A549 (cell line): ENCODE data around the gene ANXA6. TPM values are rescaled to one million over a fixed set of nuclear protein-coding genes. Genes with fewer than 3 reads are reported as not detected.

ENCODE experiments used
- ATAC-seq, 2 experiments: fragments of 200-7000 bp in 1 of 2; fragments of >200 bp in 1 of 2; cut with Nextera tagmentation in 1 of 2; cut with Tn5 transposase in 1 of 2; 3 replicates each; pipeline versions ENCODE4 v1.8.0 to v1.9.1; 2018 to 2020; ENCODE audit warnings: mild to moderate bottlenecking in 1 of 2, moderate library complexity in 1 of 2
- CTCF ChIA-PET: fragments of 300-600 bp; sonication (Branson Sonifier 250); formaldehyde crosslinking; extraction: SDS; loops from one replicate; lab custom pipeline; 2021; ENCODE audit warnings: antibody characterized with exemption, inconsistent platforms; lab: Yijun Ruan, JAX
- POLR2A ChIA-PET: fragments of 350-600 bp; formaldehyde crosslinking; extraction: SDS; loops from one replicate; lab custom pipeline; 2021; ENCODE audit warnings: antibody characterized with exemption, inconsistent platforms; lab: Yijun Ruan, JAX
- DNase-seq, 2 experiments: peaks; one replicate each; pipeline versions ENCODE4 v3.0.0 to v3.0.0-alpha.2; 2011 to 2016; ENCODE audit warnings: low read depth in 1 of 2, low spot score in 1 of 2
- FAIRE-seq: peaks from 2 replicates; lab custom pipeline; 2011; peaks lifted over from hg19 to GRCh38; lab: Jason Lieb, UNC
- H3K27ac ChIP-seq, 2 experiments: fragments of >200 bp; sonication (Bioruptor Twin); formaldehyde crosslinking; 3 replicates each; pipeline ENCODE4 v1.5.1; 2016 to 2017
- H3K4me1 ChIP-seq: fragments of >200 bp; sonication (Bioruptor Twin); formaldehyde crosslinking; 3 replicates; pipeline ENCODE4 v1.6.1; 2016
- H3K4me2 ChIP-seq: fragments of >200 bp; sonication (Bioruptor Twin); formaldehyde crosslinking; 3 replicates; pipeline ENCODE4 v1.6.1; 2016
- H3K4me3 ChIP-seq: fragments of >200 bp; sonication (Bioruptor Twin); formaldehyde crosslinking; 3 replicates; pipeline ENCODE4 v1.5.1; 2016
- H3K9me3 ChIP-seq: fragments of >200 bp; sonication (Bioruptor Twin); formaldehyde crosslinking; 3 replicates; pipeline ENCODE4 v1.6.1; 2016
- CBX8 ChIP-seq: fragments of 200-600 bp; sonication (generic); IDR thresholded peaks from 2 replicates; pipeline ENCODE4 v1.6.1; 2016
- EHMT2 ChIP-seq: fragments of 200-600 bp; sonication (generic); IDR thresholded peaks from 2 replicates; pipeline ENCODE4 v1.6.1; 2016; ENCODE audit warnings: antibody characterized with exemption, low read depth, mild to moderate bottlenecking, moderate library complexity
- HEYL ChIP-seq: fragments of 250-450 bp; sonication (Bioruptor Pico); IDR thresholded peaks from 2 replicates; pipeline ENCODE4 v1.8.0; 2021; ENCODE audit warnings: mild to moderate bottlenecking, moderate library complexity
- HOXA7 ChIP-seq: fragments of 250-450 bp; sonication (Bioruptor Pico); IDR thresholded peaks from 2 replicates; pipeline ENCODE4 v1.5.0; 2020; ENCODE audit warnings: mild to moderate bottlenecking, moderate library complexity
- HOXB13 ChIP-seq: fragments of 250-450 bp; sonication (Bioruptor Pico); IDR thresholded peaks from 2 replicates; pipeline ENCODE4 v1.5.0; 2020; ENCODE audit warnings: low read depth, mild to moderate bottlenecking, moderate library complexity
- HOXB5 ChIP-seq: fragments of 250-450 bp; sonication (Bioruptor Pico); IDR thresholded peaks from 2 replicates; pipeline ENCODE4 v1.5.0; 2020; ENCODE audit warnings: mild to moderate bottlenecking, moderate library complexity
- JUN ChIP-seq, 2 experiments: fragments of >200 bp; sonication (Bioruptor Twin); formaldehyde crosslinking; IDR thresholded peaks; 2 replicates in 1 of 2; 3 replicates in 1 of 2; pipeline ENCODE4 v1.6.1; 2016 to 2017
- NR3C1 ChIP-seq: fragments of >200 bp; sonication (Bioruptor Twin); formaldehyde crosslinking; IDR thresholded peaks from 3 replicates; pipeline ENCODE4 v1.6.1; 2017
- PHF8 ChIP-seq: fragments of 200-600 bp; sonication (generic); IDR thresholded peaks from 2 replicates; pipeline ENCODE4 v1.6.1; 2016; ENCODE audit warnings: low read depth, mild to moderate bottlenecking, antibody characterized with exemption, moderate library complexity, borderline replicate concordance
- RCOR1 ChIP-seq: fragments of 150-350 bp; IDR thresholded peaks from 2 replicates; pipeline ENCODE4 v1.6.1; 2014; ENCODE audit warnings: antibody characterized with exemption, low read length, low read depth
- TFCP2L1 ChIP-seq: fragments of 250-450 bp; sonication (Bioruptor Pico); IDR thresholded peaks from 2 replicates; pipeline ENCODE4 v1.5.0; 2021; ENCODE audit warnings: mild to moderate bottlenecking
- TP53 ChIP-seq: fragments of 250-450 bp; sonication (Bioruptor Pico); IDR thresholded peaks from 2 replicates; pipeline ENCODE4 v1.5.0; 2021; ENCODE audit warnings: mild to moderate bottlenecking, moderate library complexity
- ZC3H11A ChIP-seq: fragments of 450-650 bp; IDR thresholded peaks from 2 replicates; pipeline ENCODE4 v1.6.1; 2014; ENCODE audit warnings: antibody characterized with exemption, mild to moderate bottlenecking
- ZFP36 ChIP-seq: fragments of 450-650 bp; IDR thresholded peaks from 2 replicates; pipeline ENCODE4 v1.6.1; 2014; ENCODE audit warnings: borderline replicate concordance; ENCODE audit not compliant: partially characterized antibody
- ZNF302 ChIP-seq: fragments of 250-450 bp; sonication (Bioruptor Pico); IDR thresholded peaks from 2 replicates; pipeline ENCODE4 v1.9.0; 2021; ENCODE audit warnings: inconsistent platforms, mild to moderate bottlenecking, moderate library complexity
- WGBS: methylation state at CpG from one replicate; pipeline ENCODE4 v1.1.6; 2017; ENCODE audit errors: missing lambda C conversion rate; 5-methylcytosine and 5-hydroxymethylcytosine counted together
- polyA plus RNA-seq, 4 experiments: library from polyadenylated mRNA; depleted of rRNA in 3 of 4; stranded (reverse); fragments of >200 nt; fragmentation: RNase III in 1 of 4; extraction: RNeasy Plus Mini Kit Qiagen cat#74134 plus additional on column Dnase treatment in 1 of 4; gene quantifications; 2 replicates in 3 of 4; 3 replicates in 1 of 4; pipeline ENCODE4 v1.2.3, GENCODE V29; 2011 to 2017
- TF ChIP-seq, protein P1 (sequence below): fragments of >200 bp; sonication (Bioruptor Twin); formaldehyde crosslinking; IDR thresholded peaks from 2 replicates; pipeline ENCODE4 v1.6.1; 2016
- TF ChIP-seq, protein P2 (sequence below): fragments of 250-450 bp; sonication (Bioruptor Pico); IDR thresholded peaks from 2 replicates; pipeline ENCODE4 v1.5.0; 2021; ENCODE audit warnings: mild to moderate bottlenecking, moderate library complexity, borderline replicate concordance
- TF ChIP-seq, protein P3 (sequence below): fragments of >200 bp; sonication (Bioruptor Twin); formaldehyde crosslinking; IDR thresholded peaks from 3 replicates; pipeline ENCODE4 v1.6.1; 2016
- TF ChIP-seq, protein P4 (sequence below): fragments of 150-350 bp; IDR thresholded peaks from 2 replicates; pipeline ENCODE4 v1.6.1; 2014; ENCODE audit warnings: low read depth, mild to moderate bottlenecking, low read length
- TF ChIP-seq, protein P5 (sequence below): fragments of 450-650 bp; IDR thresholded peaks from 2 replicates; pipeline ENCODE4 v1.6.1; 2014; ENCODE audit warnings: antibody characterized with exemption

Gene ANXA6
- polyA plus RNA-seq, 2 of the 4 experiments (the other 2 are of a cell fraction): 32.4 to 53.0 TPM

DNA sequence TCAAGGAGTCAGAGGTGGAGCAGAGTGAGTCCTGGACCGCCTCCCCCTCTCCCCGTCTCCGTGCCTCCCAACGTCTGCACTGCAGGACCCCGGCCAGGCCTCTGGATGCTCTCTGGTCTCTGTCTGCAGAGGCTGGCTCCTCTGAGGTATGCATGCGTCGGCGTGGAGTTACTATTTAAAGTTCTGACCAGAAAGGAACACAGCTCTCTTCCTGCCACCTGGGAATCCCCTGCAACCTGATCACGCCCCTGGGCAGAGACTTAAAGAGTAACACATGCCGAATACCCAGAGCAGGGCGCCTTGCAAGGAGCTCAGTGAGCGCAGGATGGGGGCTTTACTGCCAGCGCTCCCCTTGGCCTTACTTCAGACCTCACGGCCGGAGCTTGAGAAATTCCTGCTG, 16.0 kb downstream of the ANXA6 start:
- Histone ChIP-seq H3K27ac (no peak overlapping the region), H3K4me3 (no peak overlapping the region)
- no peak for DNase-seq
- TF ChIP-seq HOXB5 (CRISPR knock-in tag): no peak
- TF ChIP-seq, all 56 proteins: peak for 0
- Histone ChIP-seq H3K9me3 (no peaks in the 10 kb centered on the region), H3K4me1 (no peaks in the 10 kb centered on the region), H3K4me2 (no peak overlapping the region)
- POLR2A ChIA-PET: no interaction called here
- ATAC-seq (no peak), FAIRE-seq (no peak)
- 70% methylated on average over 8 of the region's 15 CpGs for WGBS
- CTCF ChIA-PET: interaction anchor here (0.7 to 7.4 kb wide), 6 partner anchors 9 to 90 kb away, joined by 3 to 39 read pairs (median 7); no protein-coding TSS in a partner anchor

DNA sequence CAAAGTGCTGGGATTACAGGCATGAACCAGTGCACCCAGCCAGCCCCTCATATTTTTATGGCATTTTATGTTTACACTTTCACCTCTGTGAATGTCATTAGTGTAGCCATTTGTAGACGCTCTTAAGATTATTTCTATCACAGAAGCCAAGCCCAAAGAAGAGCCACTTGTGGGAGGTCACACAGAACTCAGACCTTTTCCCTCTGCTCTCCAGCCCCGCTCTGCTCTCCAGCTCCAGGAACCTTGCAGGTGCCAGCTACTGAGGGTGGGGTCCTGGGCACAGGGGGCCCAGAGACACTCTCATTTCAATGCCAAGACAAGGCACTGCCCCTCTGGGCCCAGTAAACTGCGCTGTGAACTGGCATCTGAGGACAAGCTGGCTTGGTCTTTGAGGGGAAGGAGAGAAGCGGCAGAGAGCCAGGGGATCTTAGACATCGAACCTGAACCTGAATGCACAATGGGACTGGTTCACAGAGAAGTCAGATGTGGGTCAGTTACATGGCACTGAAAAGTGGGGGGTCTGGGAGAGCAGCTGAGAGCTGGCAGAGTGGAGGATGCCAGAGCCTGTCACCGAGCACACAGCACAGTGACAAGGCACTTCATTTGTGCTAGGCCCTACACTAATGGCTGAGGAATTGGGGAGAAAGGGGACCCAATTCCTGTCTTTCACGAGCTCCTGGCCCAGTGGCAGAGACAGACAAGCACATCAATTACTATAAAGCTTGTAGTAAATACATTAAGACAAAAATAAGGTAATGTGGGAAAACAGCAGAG, 16.7 kb downstream of the ANXA6 start:
- ATAC-seq (no peak), FAIRE-seq (no peak), DNase-seq (no peak)
- Histone ChIP-seq H3K4me1 (no peaks in the 10 kb centered on the region), H3K4me3 (no peak overlapping the region), H3K27ac (no peak overlapping the region), H3K4me2 (no peak overlapping the region), H3K9me3 (no peaks in the 10 kb centered on the region)
- WGBS: 76% methylated on average over 7 of the region's 7 CpGs
- ChIA-PET CTCF (interaction anchor here (1.5 to 7.4 kb wide), 5 partner anchors 9 to 90 kb away, joined by 5 to 39 read pairs (median 7); no protein-coding TSS in a partner anchor), POLR2A (no interaction called here)
- TF ChIP-seq ZC3H11A (no peak), ZNF302 (CRISPR knock-in tag) (no peak), PHF8 (no peak), EHMT2 (no peak), TP53 (CRISPR knock-in tag) (no peak), HEYL (no peak)
- TF ChIP-seq, protein P1, sequence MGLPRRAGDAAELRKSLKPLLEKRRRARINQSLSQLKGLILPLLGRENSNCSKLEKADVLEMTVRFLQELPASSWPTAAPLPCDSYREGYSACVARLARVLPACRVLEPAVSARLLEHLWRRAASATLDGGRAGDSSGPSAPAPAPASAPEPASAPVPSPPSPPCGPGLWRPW: no peak
- TF ChIP-seq, protein P2, sequence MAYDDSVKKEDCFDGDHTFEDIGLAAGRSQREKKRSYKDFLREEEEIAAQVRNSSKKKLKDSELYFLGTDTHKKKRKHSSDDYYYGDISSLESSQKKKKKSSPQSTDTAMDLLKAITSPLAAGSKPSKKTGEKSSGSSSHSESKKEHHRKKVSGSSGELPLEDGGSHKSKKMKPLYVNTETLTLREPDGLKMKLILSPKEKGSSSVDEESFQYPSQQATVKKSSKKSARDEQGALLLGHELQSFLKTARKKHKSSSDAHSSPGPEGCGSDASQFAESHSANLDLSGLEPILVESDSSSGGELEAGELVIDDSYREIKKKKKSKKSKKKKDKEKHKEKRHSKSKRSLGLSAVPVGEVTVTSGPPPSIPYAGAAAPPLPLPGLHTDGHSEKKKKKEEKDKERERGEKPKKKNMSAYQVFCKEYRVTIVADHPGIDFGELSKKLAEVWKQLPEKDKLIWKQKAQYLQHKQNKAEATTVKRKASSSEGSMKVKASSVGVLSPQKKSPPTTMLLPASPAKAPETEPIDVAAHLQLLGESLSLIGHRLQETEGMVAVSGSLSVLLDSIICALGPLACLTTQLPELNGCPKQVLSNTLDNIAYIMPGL: no peak
- TF ChIP-seq, protein P3, sequence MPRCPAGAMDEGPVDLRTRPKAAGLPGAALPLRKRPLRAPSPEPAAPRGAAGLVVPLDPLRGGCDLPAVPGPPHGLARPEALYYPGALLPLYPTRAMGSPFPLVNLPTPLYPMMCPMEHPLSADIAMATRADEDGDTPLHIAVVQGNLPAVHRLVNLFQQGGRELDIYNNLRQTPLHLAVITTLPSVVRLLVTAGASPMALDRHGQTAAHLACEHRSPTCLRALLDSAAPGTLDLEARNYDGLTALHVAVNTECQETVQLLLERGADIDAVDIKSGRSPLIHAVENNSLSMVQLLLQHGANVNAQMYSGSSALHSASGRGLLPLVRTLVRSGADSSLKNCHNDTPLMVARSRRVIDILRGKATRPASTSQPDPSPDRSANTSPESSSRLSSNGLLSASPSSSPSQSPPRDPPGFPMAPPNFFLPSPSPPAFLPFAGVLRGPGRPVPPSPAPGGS: no peak

DNA sequence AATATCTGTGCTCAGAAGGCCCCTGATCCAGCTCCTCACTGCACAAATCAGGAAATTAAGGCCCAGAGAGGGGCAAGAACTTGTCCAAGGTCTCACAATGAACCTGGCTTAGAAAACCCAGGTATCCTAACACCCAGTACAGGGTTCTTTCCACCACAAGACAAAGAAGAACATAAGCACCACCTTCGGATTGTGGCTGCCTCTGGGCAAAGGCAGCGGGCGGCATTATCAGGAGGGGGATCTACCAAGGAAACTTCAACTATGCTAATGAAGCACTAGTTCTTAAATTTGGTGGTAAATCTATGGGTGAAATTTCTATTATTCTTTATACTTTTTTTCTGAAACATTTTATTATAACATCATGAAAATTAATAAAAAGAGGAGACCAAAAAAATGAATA, 17.9 kb downstream of the ANXA6 start:
- no peak for FAIRE-seq
- no peak for TF ChIP-seq TFCP2L1
- TF ChIP-seq TP53 (CRISPR knock-in tag): no peak
- no peak for TF ChIP-seq JUN (IDR thresholded peaks at IDR 0.05)
- TF ChIP-seq, protein P4, sequence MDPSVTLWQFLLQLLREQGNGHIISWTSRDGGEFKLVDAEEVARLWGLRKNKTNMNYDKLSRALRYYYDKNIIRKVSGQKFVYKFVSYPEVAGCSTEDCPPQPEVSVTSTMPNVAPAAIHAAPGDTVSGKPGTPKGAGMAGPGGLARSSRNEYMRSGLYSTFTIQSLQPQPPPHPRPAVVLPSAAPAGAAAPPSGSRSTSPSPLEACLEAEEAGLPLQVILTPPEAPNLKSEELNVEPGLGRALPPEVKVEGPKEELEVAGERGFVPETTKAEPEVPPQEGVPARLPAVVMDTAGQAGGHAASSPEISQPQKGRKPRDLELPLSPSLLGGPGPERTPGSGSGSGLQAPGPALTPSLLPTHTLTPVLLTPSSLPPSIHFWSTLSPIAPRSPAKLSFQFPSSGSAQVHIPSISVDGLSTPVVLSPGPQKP: no peak
- no peak for TF ChIP-seq HOXA7 (CRISPR knock-in tag)
- TF ChIP-seq ZFP36: no peak
- TF ChIP-seq, protein P5, sequence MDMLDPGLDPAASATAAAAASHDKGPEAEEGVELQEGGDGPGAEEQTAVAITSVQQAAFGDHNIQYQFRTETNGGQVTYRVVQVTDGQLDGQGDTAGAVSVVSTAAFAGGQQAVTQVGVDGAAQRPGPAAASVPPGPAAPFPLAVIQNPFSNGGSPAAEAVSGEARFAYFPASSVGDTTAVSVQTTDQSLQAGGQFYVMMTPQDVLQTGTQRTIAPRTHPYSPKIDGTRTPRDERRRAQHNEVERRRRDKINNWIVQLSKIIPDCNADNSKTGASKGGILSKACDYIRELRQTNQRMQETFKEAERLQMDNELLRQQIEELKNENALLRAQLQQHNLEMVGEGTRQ: no peak
- no peak for TF ChIP-seq HOXB13 (CRISPR knock-in tag)
- no peak for TF ChIP-seq NR3C1
- TF ChIP-seq, protein P3: no peak
- no peak for TF ChIP-seq RCOR1
- TF ChIP-seq CBX8: no peak
- CTCF ChIA-PET: interaction anchor here (1.0 to 6.1 kb wide), 5 partner anchors 11 to 99 kb away, joined by 3 to 39 read pairs (median 4); no protein-coding TSS in a partner anchor

More for the DNA sequence above, 17.9 kb downstream of the ANXA6 start:
- no peak overlapping the region for H3K4me3 ChIP-seq
- 92% methylated on average over 3 of the region's 3 CpGs for WGBS
- POLR2A ChIA-PET: no interaction called here
- no peaks in the 10 kb centered on the region for H3K4me1 ChIP-seq
- H3K9me3 ChIP-seq: no peaks in the 10 kb centered on the region
- no peak overlapping the region for H3K4me2 ChIP-seq
- ATAC-seq: no peak
- DNase-seq: no peak
- no peak overlapping the region for H3K27ac ChIP-seq
